Stomach (tissue), 9 donors: ENCODE measurements around the gene IFT22. TPM values are rescaled to one million over a fixed set of nuclear protein-coding genes. Genes with fewer than 3 reads are reported as not detected.
"Not testable (repeated sequence)": the region's sequence is repeated elsewhere in the genome, so short reads cannot be mapped to it uniquely, and the experiment has no call there.

Experiments
- DNase-seq, 2 donors: peaks; one replicate each; pipeline versions ENCODE4 v3.0.0 to v3.0.0-alpha.2; 2013 to 2019
- H3K27ac ChIP-seq, 5 donors: fragments of 200-600 bp in 4 of 5; sonication (generic) in 4 of 5; one replicate each; pipeline ENCODE4 v1.5.1; 2013 to 2019; ENCODE audit warnings: mild to moderate bottlenecking in 1 of 5, moderate library complexity in 1 of 5
- H3K27me3 ChIP-seq, 3 donors: fragments of 200-600 bp; sonication (generic); one replicate each; pipeline ENCODE4 v1.5.1; 2017 to 2019; ENCODE audit warnings: mixed run types in 1 of 3
- H3K36me3 ChIP-seq, 4 donors: fragments of 200-600 bp; sonication (generic); 1 replicate in 3 of 4; 2 replicates in 1 of 4; pipeline ENCODE4 v1.5.1; 2016 to 2019
- H3K4me1 ChIP-seq, 4 donors: fragments of 200-600 bp; sonication (generic); one replicate each; pipeline ENCODE4 v1.5.1; 2016 to 2019
- H3K4me3 ChIP-seq, 4 donors: fragments of 200-600 bp; sonication (generic) in 3 of 4; one replicate each; pipeline ENCODE4 v1.5.1; 2016 to 2019; ENCODE audit warnings: mild to moderate bottlenecking in 1 of 4
- H3K9me3 ChIP-seq, 4 donors: fragments of 200-600 bp; sonication (generic); one replicate each; pipeline ENCODE4 v1.5.1; 2016 to 2019
- EP300 ChIP-seq: sonication (generic); formaldehyde crosslinking; IDR thresholded peaks from one replicate; pipeline ENCODE4 v1.6.1; 2017; ENCODE audit warnings: antibody characterized with exemption
- POLR2A ChIP-seq, 4 donors: fragments of 450-650 bp; IDR thresholded peaks; one replicate each; pipeline ENCODE4 v1.6.1; 2016; ENCODE audit warnings: antibody characterized with exemption in 4 of 4, control low read depth in 2 of 4, mild to moderate bottlenecking in 1 of 4, moderate library complexity in 1 of 4
- POLR2AphosphoS5 ChIP-seq, 3 donors: sonication (generic); formaldehyde crosslinking; IDR thresholded peaks; one replicate each; pipeline ENCODE4 v1.6.1; 2016; ENCODE audit warnings: antibody characterized with exemption in 3 of 3
- whole genome bisulfite sequencing, 5 donors: extraction: QIAGEN DNeasy Blood & Tissue Kit in 3 of 5; methylation state at CpG; one replicate each; pipeline versions ENCODE4 v1.1.5 to v1.1.7; 2013 to 2018; 5-methylcytosine and 5-hydroxymethylcytosine counted together
- intact Hi-C: fragments of 100-400 bp; cut with DNase I; formaldehyde crosslinking; loops from one replicate; pipeline ENCODE4 v1.15.1; 2023; ENCODE audit warnings: low total_unique reads
- polyA plus RNA-seq, 3 donors: library from polyadenylated mRNA; stranded (reverse); fragments of 200-250 nt; gene quantifications; one replicate each; pipeline ENCODE4 v1.2.3, GENCODE V29; 2013
- total RNA-seq, 5 donors: library from RNA; depleted of rRNA; stranded (reverse); fragments of >200 nt; gene quantifications; one replicate each; pipeline versions ENCODE4 v1.1.0 to v1.2.3, GENCODE V29; 2014 to 2016
- TF ChIP-seq, protein P1 (sequence below), 7 experiments: fragments of 450-650 bp in 4 of 7; fragments of 200-600 bp in 3 of 7; sonication (generic) in 3 of 7; IDR thresholded peaks; one replicate each; pipeline ENCODE4 v1.5.1; 2016 to 2019; ENCODE audit warnings: antibody characterized with exemption in 7 of 7, control low read depth in 2 of 7, mild to moderate bottlenecking in 1 of 7
- donor health status: healthy with polysubstance abuse.
- donor health status: Bipolar disorder and iron deficiency.
- donor health status: healthy.

IFT22 gene
- total and polyA plus RNA-seq, 8 donors, result 4.6 to 36.4 (median 17.9) TPM

DNA sequence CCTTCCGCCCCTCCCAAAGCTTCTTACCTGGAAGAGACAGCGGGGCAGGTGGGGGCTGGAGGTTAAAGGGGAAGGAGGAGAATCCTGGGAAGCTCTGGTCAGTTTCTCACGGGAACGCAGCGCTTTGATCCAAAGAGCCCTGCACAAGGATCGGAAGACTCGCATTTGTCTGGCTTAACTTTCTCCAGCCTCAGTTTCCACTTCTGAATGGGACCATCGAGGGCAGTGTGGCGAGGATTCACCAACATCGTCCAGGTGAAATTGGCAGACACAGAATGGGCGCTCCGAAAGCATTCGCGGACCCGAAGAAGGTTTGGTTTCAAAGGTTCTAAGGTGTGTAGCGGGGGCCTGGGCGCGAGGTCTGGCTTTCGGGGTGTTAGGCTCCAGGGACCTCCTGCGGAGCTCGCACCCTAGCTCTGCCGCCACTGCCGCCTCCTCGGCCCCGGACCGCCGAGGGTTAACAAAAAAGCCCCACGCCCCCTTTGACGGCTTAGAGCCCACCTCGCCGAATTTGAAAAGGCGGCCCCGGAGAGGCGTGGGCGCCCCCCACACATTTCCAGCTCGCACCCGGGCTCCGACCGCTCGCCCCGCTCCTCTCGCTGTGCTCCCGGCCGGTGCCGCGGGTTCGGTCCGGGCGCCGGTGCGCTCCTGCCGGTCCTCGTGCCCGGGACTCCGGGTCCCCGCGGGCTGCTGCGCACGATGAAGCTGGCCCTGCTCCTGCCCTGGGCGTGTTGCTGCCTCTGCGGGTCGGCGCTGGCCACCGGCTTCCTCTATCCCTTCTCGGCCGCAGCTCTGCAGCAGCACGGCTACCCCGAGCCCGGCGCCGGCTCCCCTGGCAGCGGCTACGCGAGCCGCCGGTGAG is 41.0 kb upstream of the IFT22 start, which contains the start of gene COL26A1:
Gene COL26A1 (plus strand): TSS at position 542 of the 862 bp plus-strand sequence. CDS start 158 bp downstream, at position 700.
- H3K9me3 ChIP-seq, result no peaks in the 10 kb centered on the region
- peak within 1 kb of the TSS in 2 of 5 donors; percentile 41 to 66 for H3K27ac ChIP-seq
- 11 to 38% (median 12%) methylated on average over 31 to 76 of the region's 76 CpGs for WGBS, 5 donors
- intact Hi-C loops, result no loop called here
- no peaks in the 10 kb centered on the region for H3K36me3 ChIP-seq
- H3K4me1 ChIP-seq, result peaks cover 15 to 22% (median 20%) of the 10 kb centered on the region in 4 donors
- DNase-seq, result peak; percentile 53 to 68
- H3K4me3 ChIP-seq, result peak within 1 kb of the TSS; percentile 53 to 57 (median 54)
- no peak for TF ChIP-seq POLR2A (IDR thresholded peaks at IDR 0.05)
- TF ChIP-seq, protein P1, sequence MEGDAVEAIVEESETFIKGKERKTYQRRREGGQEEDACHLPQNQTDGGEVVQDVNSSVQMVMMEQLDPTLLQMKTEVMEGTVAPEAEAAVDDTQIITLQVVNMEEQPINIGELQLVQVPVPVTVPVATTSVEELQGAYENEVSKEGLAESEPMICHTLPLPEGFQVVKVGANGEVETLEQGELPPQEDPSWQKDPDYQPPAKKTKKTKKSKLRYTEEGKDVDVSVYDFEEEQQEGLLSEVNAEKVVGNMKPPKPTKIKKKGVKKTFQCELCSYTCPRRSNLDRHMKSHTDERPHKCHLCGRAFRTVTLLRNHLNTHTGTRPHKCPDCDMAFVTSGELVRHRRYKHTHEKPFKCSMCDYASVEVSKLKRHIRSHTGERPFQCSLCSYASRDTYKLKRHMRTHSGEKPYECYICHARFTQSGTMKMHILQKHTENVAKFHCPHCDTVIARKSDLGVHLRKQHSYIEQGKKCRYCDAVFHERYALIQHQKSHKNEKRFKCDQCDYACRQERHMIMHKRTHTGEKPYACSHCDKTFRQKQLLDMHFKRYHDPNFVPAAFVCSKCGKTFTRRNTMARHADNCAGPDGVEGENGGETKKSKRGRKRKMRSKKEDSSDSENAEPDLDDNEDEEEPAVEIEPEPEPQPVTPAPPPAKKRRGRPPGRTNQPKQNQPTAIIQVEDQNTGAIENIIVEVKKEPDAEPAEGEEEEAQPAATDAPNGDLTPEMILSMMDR (IDR thresholded peaks at IDR 0.05), result no peak
- TF ChIP-seq EP300, result no peak
- no peak for TF ChIP-seq POLR2AphosphoS5 (IDR thresholded peaks at IDR 0.05)
- peaks cover 0 to 70% (median 25%) of the 10 kb centered on the region in 3 donors for H3K27me3 ChIP-seq

DNA sequence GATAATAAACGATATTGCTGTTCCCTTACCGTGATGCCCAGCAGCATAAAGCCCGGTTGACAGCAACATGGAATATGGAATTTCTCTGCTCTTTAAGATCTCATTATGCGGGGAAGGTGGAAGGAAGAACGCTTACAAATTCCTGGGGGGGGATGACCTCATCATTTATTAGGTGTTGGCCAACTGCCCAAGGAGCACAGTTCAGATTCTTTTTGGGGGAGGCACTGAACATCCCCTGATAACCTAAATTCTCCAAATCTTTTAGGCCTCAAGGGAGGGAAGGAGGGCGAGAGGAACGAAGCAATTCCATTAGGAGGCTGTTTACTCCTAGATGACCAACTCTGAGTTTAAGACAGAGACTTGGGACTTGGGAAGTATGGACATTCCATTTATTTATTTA is 35.8 kb upstream of the IFT22 start:
- H3K27ac ChIP-seq, result no peak overlapping the region
- DNase-seq, result no peak
- TF ChIP-seq, protein P1 (IDR thresholded peaks at IDR 0.05), result no peak
- TF ChIP-seq EP300, result no peak
- no peak for TF ChIP-seq POLR2AphosphoS5 (IDR thresholded peaks at IDR 0.05)
- TF ChIP-seq POLR2A (IDR thresholded peaks at IDR 0.05), result no peak
- peaks cover under 1 to 5% (median under 1%) of the 10 kb centered on the region in 4 donors for H3K4me1 ChIP-seq
- 65 to 82% (median 73%) methylated on average over 7 of the region's 7 CpGs for WGBS, 5 donors
- no peaks in the 10 kb centered on the region for H3K36me3 ChIP-seq
- intact Hi-C loops, result no loop called here
- H3K27me3 ChIP-seq, result peaks cover 0 to 32% (median 5%) of the 10 kb centered on the region in 3 donors
- no peaks in the 10 kb centered on the region for H3K9me3 ChIP-seq
- no peak overlapping the region for H3K4me3 ChIP-seq

DNA sequence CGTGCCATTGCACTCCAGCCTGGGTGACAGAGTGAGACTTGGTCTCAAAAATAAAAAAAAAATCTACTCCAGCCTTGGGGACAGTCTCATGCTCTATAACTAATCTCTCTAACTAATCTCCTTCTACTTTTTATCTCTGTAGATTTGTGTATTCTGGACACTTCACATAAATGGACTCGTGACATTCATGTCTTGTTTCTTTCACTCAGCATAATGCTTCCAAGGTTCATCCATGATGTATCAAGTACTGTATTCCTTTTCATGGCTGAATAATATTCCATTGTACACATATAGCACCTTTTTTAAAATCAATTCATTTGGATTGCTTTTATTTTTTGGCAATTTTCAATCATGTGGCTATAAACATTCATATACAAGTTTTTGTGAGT is 31.3 kb upstream of the IFT22 start:
- Histone ChIP-seq H3K4me3 (no peak overlapping the region), H3K27ac (no peak overlapping the region), H3K4me1 (peaks cover 0 to 9% (median 5%) of the 10 kb centered on the region in 4 donors), H3K9me3 (no peaks in the 10 kb centered on the region), H3K36me3 (no peaks in the 10 kb centered on the region), H3K27me3 (peaks cover 0 to 21% (median 0%) of the 10 kb centered on the region in 3 donors)
- DNase-seq, result no peak
- 21 to 52% (median 39%) methylated on average over 2 of the region's 2 CpGs for WGBS, 5 donors
- intact Hi-C loops, result no loop called here
- TF ChIP-seq EP300 (no peak), POLR2A (IDR thresholded peaks at IDR 0.05) (no peak), POLR2AphosphoS5 (IDR thresholded peaks at IDR 0.05) (no peak)

DNA sequence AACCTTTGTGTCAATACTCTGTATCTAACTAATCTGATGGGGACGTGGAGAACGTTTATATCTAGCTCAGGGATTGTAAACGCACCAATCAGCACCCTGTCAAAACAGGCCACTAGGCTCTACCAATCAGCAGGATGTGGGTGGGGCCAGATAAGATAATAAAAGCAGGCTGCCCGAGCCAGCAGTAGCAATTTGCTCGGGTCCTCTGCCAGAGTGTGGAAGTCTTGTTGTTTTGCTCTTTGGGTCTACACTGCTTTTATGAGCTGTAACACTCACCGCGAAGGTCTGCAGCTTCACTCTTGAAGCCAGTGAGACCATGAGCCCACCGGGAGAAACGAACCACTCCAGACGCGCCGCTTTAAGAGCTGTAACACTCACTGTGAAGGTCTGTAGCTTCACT is 27.7 kb upstream of the IFT22 start:
- H3K27me3 ChIP-seq, result peaks cover 0 to 10% (median 0%) of the 10 kb centered on the region in 3 donors
- DNase-seq, H3K4me1 ChIP-seq, H3K9me3 ChIP-seq, H3K27ac ChIP-seq, H3K4me3 ChIP-seq, intact Hi-C loops, H3K36me3 ChIP-seq: not testable (repeated sequence)
- WGBS, 5 donors, result 62 to 72% (median 70%) methylated on average over 12 of the region's 12 CpGs

DNA sequence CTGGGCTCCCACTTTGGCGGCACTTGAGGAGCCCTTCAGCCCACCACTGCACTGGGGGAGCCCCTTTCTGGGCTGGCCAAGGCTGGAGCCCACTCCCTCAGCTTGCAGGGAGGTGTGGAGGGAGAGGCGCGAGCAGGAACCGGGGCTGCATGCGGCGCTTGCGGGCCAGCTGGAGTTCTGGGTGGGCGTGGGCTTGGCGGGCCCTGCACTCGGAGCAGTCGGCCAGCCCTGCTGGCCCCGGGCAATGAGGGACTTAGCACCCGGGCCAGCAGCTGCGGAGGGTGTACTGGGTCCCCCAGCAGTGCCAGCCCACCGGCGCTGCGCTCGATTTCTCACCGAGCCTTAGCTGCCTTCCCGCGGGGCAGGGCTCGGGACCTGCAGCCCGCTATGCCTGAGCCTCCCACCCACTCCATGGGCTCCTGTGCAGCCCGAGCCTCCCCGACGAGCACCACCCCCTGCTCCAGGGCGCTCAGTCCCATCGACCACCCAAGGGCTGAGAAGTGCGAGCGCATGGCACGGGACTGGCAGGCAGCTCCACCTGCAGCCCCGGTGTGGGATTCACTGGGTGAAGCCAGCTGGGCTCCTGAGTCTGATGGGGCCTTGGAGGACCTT is 26.9 kb upstream of the IFT22 start:
- H3K27me3 ChIP-seq, result peaks cover 0 to 10% (median 0%) of the 10 kb centered on the region in 3 donors
- H3K9me3 ChIP-seq, H3K27ac ChIP-seq, DNase-seq, H3K4me1 ChIP-seq, H3K4me3 ChIP-seq, intact Hi-C loops, H3K36me3 ChIP-seq: not testable (repeated sequence)
- 92 to 94% (median 93%) methylated on average over 12 to 29 of the region's 32 CpGs for WGBS, 5 donors
